ENCODE data around the gene TIMP2.

- TF ChIP-seq CTCF (conservative IDR thresholded peaks at IDR 0.05), result no peak
- no peak for TF ChIP-seq ZFX (IDR thresholded peaks at IDR 0.05)
Observed at GRCh38 chr17:78944956-78945355, 19.8 kb upstream of the TIMP2 start.

Measured in C4-2B (cell line).